Spleen (tissue), 11 donors: ENCODE measurements around the gene SCPEP1. TPM values are rescaled to one million over a fixed set of nuclear protein-coding genes. Genes with fewer than 3 reads are reported as not detected.

ENCODE experiments used
- DNase-seq: peaks from one replicate; pipeline ENCODE4 v3.0.0-alpha.2; 2020
- H3K27ac ChIP-seq, 8 donors: fragments of 200-600 bp; sonication (generic) in 7 of 8; 1 replicate in 4 of 8; 2 replicates in 4 of 8; pipeline versions ENCODE4 v1.5.0 to v1.8.0; 2016 to 2021; ENCODE audit warnings: inconsistent platforms in 4 of 8, mild to moderate bottlenecking in 4 of 8, moderate library complexity in 1 of 8
- H3K27me3 ChIP-seq, 7 donors: fragments of 200-600 bp; sonication (generic) in 6 of 7; replicated peaks in 1 of 7; 1 replicate in 4 of 7; 2 replicates in 3 of 7; pipeline versions ENCODE4 v1.5.0 to v1.8.0; 2016 to 2021; ENCODE audit warnings: inconsistent platforms in 3 of 7, mild to moderate bottlenecking in 1 of 7
- H3K36me3 ChIP-seq, 6 donors: fragments of 200-600 bp; sonication (generic) in 5 of 6; 1 replicate in 4 of 6; 2 replicates in 2 of 6; pipeline versions ENCODE4 v1.5.0 to v1.8.0; 2016 to 2021; ENCODE audit warnings: inconsistent platforms in 2 of 6
- H3K4me1 ChIP-seq, 6 donors: fragments of 200-600 bp; sonication (generic) in 5 of 6; 1 replicate in 3 of 6; 2 replicates in 3 of 6; pipeline versions ENCODE4 v1.5.0 to v1.8.0; 2016 to 2021; ENCODE audit warnings: inconsistent platforms in 3 of 6
- H3K4me3 ChIP-seq, 8 donors: fragments of 200-600 bp; sonication (generic) in 7 of 8; 1 replicate in 4 of 8; 2 replicates in 4 of 8; pipeline versions ENCODE4 v1.5.0 to v1.8.0; 2016 to 2021; ENCODE audit warnings: inconsistent platforms in 4 of 8, mild to moderate bottlenecking in 4 of 8, moderate library complexity in 2 of 8
- H3K9me3 ChIP-seq, 8 donors: fragments of 200-600 bp; sonication (generic) in 7 of 8; 1 replicate in 4 of 8; 2 replicates in 4 of 8; pipeline versions ENCODE4 v1.5.0 to v1.8.0; 2016 to 2021; ENCODE audit warnings: inconsistent platforms in 4 of 8
- CTCF ChIP-seq, 11 experiments: fragments of 200-600 bp in 7 of 11; fragments of 450-650 bp in 4 of 11; sonication (generic) in 4 of 11; IDR thresholded peaks in 8 of 11; conservative IDR thresholded peaks in 3 of 11; 1 replicate in 7 of 11; 2 replicates in 4 of 11; pipeline versions ENCODE4 v1.4.0 to v1.8.0; 2016 to 2021; ENCODE audit warnings: antibody characterized with exemption in 11 of 11, inconsistent platforms in 4 of 11, mild to moderate bottlenecking in 1 of 11
- POLR2A ChIP-seq, 3 donors: fragments of 450-650 bp; IDR thresholded peaks; one replicate each; pipeline ENCODE4 v1.5.1; 2017; ENCODE audit warnings: antibody characterized with exemption in 3 of 3, mild to moderate bottlenecking in 1 of 3
- POLR2AphosphoS5 ChIP-seq, 3 donors: sonication (generic); formaldehyde crosslinking; IDR thresholded peaks; one replicate each; pipeline ENCODE4 v1.5.1; 2017; ENCODE audit warnings: antibody characterized with exemption in 3 of 3
- WGBS, 5 donors: extraction: QIAGEN DNeasy Blood & Tissue Kit in 3 of 5; methylation state at CpG; one replicate each; pipeline versions ENCODE4 v1.1.5 to v1.1.7; 2013 to 2018; 5-methylcytosine and 5-hydroxymethylcytosine counted together
- intact Hi-C: fragments of 100-400 bp; cut with DNase I; formaldehyde crosslinking; loops from one replicate; pipeline ENCODE4 v1.15.0; 2023; ENCODE audit warnings: low total_unique reads
- polyA plus RNA-seq, 3 donors: library from polyadenylated mRNA; stranded (reverse); fragments of 200-250 nt; gene quantifications; one replicate each; pipeline ENCODE4 v1.2.1, GENCODE V29; 2013
- total RNA-seq, 7 donors: library from RNA; depleted of rRNA in 3 of 7; stranded (reverse); fragments of >200 nt in 3 of 7; fragmentation: NEBNext Ultra II Directional in 4 of 7; extraction: Animal tissue kit (Norgen Biotek cat#: 25700) in 4 of 7; gene quantifications; one replicate each; pipeline versions ENCODE4 v1.1.0 to v1.2.1, GENCODE V29; 2016 to 2021
- donor health status: healthy with polysubstance abuse.
- donor health status: DM: no; HTN: no; CAD: no; lungs with moderate emphysema.
- donor health status: DM: no; HTN: no; CAD: no.
- donor health status: Bipolar disorder and iron deficiency.
- donor health status: healthy.
- donor health status: DM: no; HTN: no; CAD: no.
- donor health status: DM: yes; HTN: yes; CAD: no.

Gene SCPEP1
- total and polyA plus RNA-seq, 10 donors = 74.4 to 127 (median 97.7) TPM

GRCh38 chr17:57008958-57009357, 31.0 kb downstream of the SCPEP1 start:
- intact Hi-C loops = no loop called here
- Histone ChIP-seq H3K36me3 (peaks cover 0 to 40% (median 12%) of the 10 kb centered on the region in 6 donors), H3K27me3 (no peaks in the 10 kb centered on the region), H3K9me3 (no peaks in the 10 kb centered on the region), H3K4me3 (no peak overlapping the region), H3K4me1 (peaks cover 3 to 36% (median 29%) of the 10 kb centered on the region in 6 donors), H3K27ac (no peak overlapping the region)
- no peak for DNase-seq
- TF ChIP-seq POLR2AphosphoS5 (IDR thresholded peaks at IDR 0.05) (no peak), POLR2A (IDR thresholded peaks at IDR 0.05) (no peak), CTCF (IDR thresholded peaks at IDR 0.05 in 8 of 11, conservative IDR thresholded peaks at IDR 0.05 in 3 of 11) (no peak)
- WGBS, 5 donors = 77 to 90% (median 85%) methylated on average over 2 of the region's 2 CpGs

- H3K27ac ChIP-seq = no peak overlapping the region
- peaks cover 0 to 31% (median 12%) of the 10 kb centered on the region in 6 donors for H3K36me3 ChIP-seq
- H3K4me3 ChIP-seq = peak overlapping the region in 1 of 8 donors; percentile 47
- intact Hi-C loops = no loop called here
- TF ChIP-seq CTCF (IDR thresholded peaks at IDR 0.05 in 8 of 11, conservative IDR thresholded peaks at IDR 0.05 in 3 of 11) = peak; percentile 48 to 83 (median 76)
- no peak for TF ChIP-seq POLR2AphosphoS5 (IDR thresholded peaks at IDR 0.05)
- DNase-seq = peak; percentile 77
- WGBS, 5 donors = 21 to 26% (median 23%) methylated on average over 7 of the region's 7 CpGs
- no peaks in the 10 kb centered on the region for H3K9me3 ChIP-seq
- no peaks in the 10 kb centered on the region for H3K27me3 ChIP-seq
- peaks cover 3 to 26% (median 20%) of the 10 kb centered on the region in 6 donors for H3K4me1 ChIP-seq
Measured at GRCh38 chr17:57009737-57010445, 32.0 kb downstream of the SCPEP1 start.

- DNase-seq = no peak
- Histone ChIP-seq H3K36me3 (peaks cover 0 to 25% (median 12%) of the 10 kb centered on the region in 6 donors), H3K9me3 (no peaks in the 10 kb centered on the region), H3K27me3 (no peaks in the 10 kb centered on the region), H3K27ac (no peak overlapping the region), H3K4me3 (peak overlapping the region in 1 of 8 donors; percentile 47), H3K4me1 (peaks cover 3 to 20% (median 14%) of the 10 kb centered on the region in 6 donors)
- intact Hi-C loops = no loop called here
- 45 to 61% (median 49%) methylated on average over 3 of the region's 3 CpGs for WGBS, 5 donors
- TF ChIP-seq CTCF (IDR thresholded peaks at IDR 0.05 in 8 of 11, conservative IDR thresholded peaks at IDR 0.05 in 3 of 11) (no peak), POLR2AphosphoS5 (IDR thresholded peaks at IDR 0.05) (no peak), POLR2A (IDR thresholded peaks at IDR 0.05) (no peak)
Measured at GRCh38 chr17:57010487-57010886, 32.6 kb downstream of the SCPEP1 start.

GRCh38 chr17:57011491-57012015, 33.6 kb downstream of the SCPEP1 start:
- Histone ChIP-seq H3K4me3 (no peak overlapping the region), H3K27ac (no peak overlapping the region), H3K27me3 (peaks cover 0 to 4% (median 0%) of the 10 kb centered on the region in 7 donors), H3K36me3 (peaks cover 0 to 14% (median 4%) of the 10 kb centered on the region in 6 donors), H3K4me1 (peaks cover 3 to 14% (median 11%) of the 10 kb centered on the region in 6 donors), H3K9me3 (no peaks in the 10 kb centered on the region)
- intact Hi-C loops = no loop called here
- no peak for DNase-seq
- WGBS, 5 donors = 82 to 89% (median 85%) methylated on average over 7 of the region's 7 CpGs
- TF ChIP-seq POLR2A (IDR thresholded peaks at IDR 0.05) = no peak
- no peak for TF ChIP-seq POLR2AphosphoS5 (IDR thresholded peaks at IDR 0.05)
- TF ChIP-seq CTCF (IDR thresholded peaks at IDR 0.05 in 8 of 11, conservative IDR thresholded peaks at IDR 0.05 in 3 of 11) = no peak
